Measurements from ENCODE around the gene GRK5. TPM values are rescaled to one million over a fixed set of nuclear protein-coding genes. Genes with fewer than 3 reads are reported as not detected.

The GRK5 gene
- total and polyA plus RNA-seq, 12 donors, result 9.3 to 96.4 (median 21.5) TPM

GRCh38 chr10:119211176-119211575, 3.8 kb downstream of the GRK5 start:
- Histone ChIP-seq H3K4me3 (no peak overlapping the region), H3K36me3 (replicated peaks in 1 of 2) (no peaks in the 10 kb centered on the region), H3K4me1 (replicated peaks in 1 of 2) (peaks cover 17 to 64% of the 10 kb centered on the region in 2 donors), H3K27me3 (no peaks in the 10 kb centered on the region), H3K27ac (peak overlapping the region in 1 of 5 donors; percentile 98), H3K9me3 (replicated peaks in 1 of 3) (no peaks in the 10 kb centered on the region)
- TF ChIP-seq, protein P1, sequence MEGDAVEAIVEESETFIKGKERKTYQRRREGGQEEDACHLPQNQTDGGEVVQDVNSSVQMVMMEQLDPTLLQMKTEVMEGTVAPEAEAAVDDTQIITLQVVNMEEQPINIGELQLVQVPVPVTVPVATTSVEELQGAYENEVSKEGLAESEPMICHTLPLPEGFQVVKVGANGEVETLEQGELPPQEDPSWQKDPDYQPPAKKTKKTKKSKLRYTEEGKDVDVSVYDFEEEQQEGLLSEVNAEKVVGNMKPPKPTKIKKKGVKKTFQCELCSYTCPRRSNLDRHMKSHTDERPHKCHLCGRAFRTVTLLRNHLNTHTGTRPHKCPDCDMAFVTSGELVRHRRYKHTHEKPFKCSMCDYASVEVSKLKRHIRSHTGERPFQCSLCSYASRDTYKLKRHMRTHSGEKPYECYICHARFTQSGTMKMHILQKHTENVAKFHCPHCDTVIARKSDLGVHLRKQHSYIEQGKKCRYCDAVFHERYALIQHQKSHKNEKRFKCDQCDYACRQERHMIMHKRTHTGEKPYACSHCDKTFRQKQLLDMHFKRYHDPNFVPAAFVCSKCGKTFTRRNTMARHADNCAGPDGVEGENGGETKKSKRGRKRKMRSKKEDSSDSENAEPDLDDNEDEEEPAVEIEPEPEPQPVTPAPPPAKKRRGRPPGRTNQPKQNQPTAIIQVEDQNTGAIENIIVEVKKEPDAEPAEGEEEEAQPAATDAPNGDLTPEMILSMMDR (IDR thresholded peaks at IDR 0.05), result no peak
- no peak for TF ChIP-seq POLR2A (IDR thresholded peaks at IDR 0.05)
- intact Hi-C loops (cut with DNase I), result no loop called here
- WGBS, 4 donors, result 81 to 87% (median 85%) methylated on average over 3 of the region's 3 CpGs
- no peak for DNase-seq

- Histone ChIP-seq H3K4me1 (replicated peaks in 1 of 2) (peaks cover 24 to 63% of the 10 kb centered on the region in 2 donors), H3K4me3 (no peak overlapping the region), H3K36me3 (replicated peaks in 1 of 2) (no peaks in the 10 kb centered on the region), H3K9me3 (replicated peaks in 1 of 3) (no peaks in the 10 kb centered on the region), H3K27me3 (no peaks in the 10 kb centered on the region), H3K27ac (peak overlapping the region in 3 of 5 donors; percentile 14 to 98 (median 63))
- no peak for TF ChIP-seq POLR2A (IDR thresholded peaks at IDR 0.05)
- TF ChIP-seq, protein P1 (IDR thresholded peaks at IDR 0.05), result no peak
- WGBS, 4 donors, result 46 to 54% (median 50%) methylated on average over 12 of the region's 12 CpGs
- intact Hi-C loops (cut with DNase I), result no loop called here
- DNase-seq, result no peak
Observed at GRCh38 chr10:119211625-119212441, 4.5 kb downstream of the GRK5 start.

GRCh38 chr10:119215371-119215770, 8.0 kb downstream of the GRK5 start:
- Histone ChIP-seq H3K27me3 (no peaks in the 10 kb centered on the region), H3K36me3 (replicated peaks in 1 of 2) (no peaks in the 10 kb centered on the region), H3K4me3 (no peak overlapping the region), H3K9me3 (replicated peaks in 1 of 3) (no peaks in the 10 kb centered on the region), H3K27ac (peak overlapping the region in 4 of 5 donors; percentile 42 to 78 (median 63)), H3K4me1 (replicated peaks in 1 of 2) (peaks cover 20 to 65% of the 10 kb centered on the region in 2 donors)
- 65 to 80% (median 73%) methylated on average over 2 of the region's 2 CpGs for WGBS, 4 donors
- DNase-seq, result no peak
- TF ChIP-seq, protein P1 (IDR thresholded peaks at IDR 0.05), result no peak
- no peak for TF ChIP-seq POLR2A (IDR thresholded peaks at IDR 0.05)
- intact Hi-C loops (cut with DNase I), result no loop called here

DNA sequence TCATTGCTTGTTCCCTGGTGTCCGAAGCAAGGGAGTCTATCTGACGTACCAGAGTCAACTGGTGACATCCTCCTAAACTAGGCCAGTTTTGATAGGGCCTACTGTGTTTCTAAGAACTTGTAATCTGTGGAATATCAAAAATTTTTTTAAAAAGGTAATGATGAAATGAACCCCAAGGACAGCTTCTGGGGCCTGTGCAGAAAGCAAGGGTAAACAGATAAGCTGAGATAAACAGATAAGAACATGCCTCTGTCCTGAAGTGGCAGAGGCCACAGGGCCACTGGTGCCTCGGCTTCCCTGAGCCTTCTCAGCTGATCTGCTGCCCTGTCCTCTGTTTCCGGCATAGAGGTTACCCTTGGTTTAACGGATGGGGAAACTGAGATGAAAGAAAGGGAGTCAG, 8.8 kb downstream of the GRK5 start:
- H3K4me3 ChIP-seq, result no peak overlapping the region
- no peaks in the 10 kb centered on the region for H3K27me3 ChIP-seq
- 41 to 67% (median 48%) methylated on average over 5 of the region's 5 CpGs for WGBS, 4 donors
- peak overlapping the region; percentile 42 to 78 (median 58) for H3K27ac ChIP-seq
- intact Hi-C loops (cut with DNase I), result no loop called here
- no peaks in the 10 kb centered on the region for H3K9me3 ChIP-seq (replicated peaks in 1 of 3)
- peak in 6 of 7 donors; percentile 40 to 76 (median 68) for DNase-seq
- TF ChIP-seq, protein P1 (IDR thresholded peaks at IDR 0.05), result no peak
- TF ChIP-seq POLR2A (IDR thresholded peaks at IDR 0.05), result peak in 1 of 2 donors; percentile 45
- no peaks in the 10 kb centered on the region for H3K36me3 ChIP-seq (replicated peaks in 1 of 2)
- peaks cover 20 to 62% of the 10 kb centered on the region in 2 donors for H3K4me1 ChIP-seq (replicated peaks in 1 of 2)
